Endodermal cell (in vitro differentiated cells): ENCODE results near the gene NPC1L1. TPM values are rescaled to one million over a fixed set of nuclear protein-coding genes. Genes with fewer than 3 reads are reported as not detected.

Source experiments
- DNase-seq: peaks from one replicate; pipeline ENCODE4 v3.0.0-alpha.2; 2017
- H3K27ac ChIP-seq: 2 replicates; pipeline ENCODE4 v1.5.1; 2013; ENCODE audit warnings: mild to moderate bottlenecking, low read depth, low read length, moderate library complexity
- H3K27me3 ChIP-seq: 2 replicates; pipeline ENCODE4 v1.6.1; 2013; ENCODE audit warnings: mild to moderate bottlenecking, low read length, moderate library complexity; ENCODE audit not compliant: insufficient read depth, control insufficient read depth, poor library complexity, severe bottlenecking
- H3K36me3 ChIP-seq: 2 replicates; pipeline ENCODE4 v1.7.0; 2013; ENCODE audit warnings: mild to moderate bottlenecking, low read length, moderate library complexity; ENCODE audit not compliant: control insufficient read depth, insufficient read depth
- H3K4me1 ChIP-seq: one replicate; pipeline ENCODE4 v1.7.0; 2013; ENCODE audit warnings: low read length; ENCODE audit not compliant: control insufficient read depth, insufficient read depth
- H3K4me3 ChIP-seq: 2 replicates; pipeline ENCODE4 v1.5.1; 2013; ENCODE audit warnings: mild to moderate bottlenecking, low read length, moderate library complexity
- H3K9ac ChIP-seq: 2 replicates; pipeline ENCODE4 v1.6.1; 2013; ENCODE audit warnings: mild to moderate bottlenecking, low read length, moderate library complexity; ENCODE audit not compliant: poor library complexity, severe bottlenecking; ENCODE audit errors: extremely low read depth
- H3K9me3 ChIP-seq: 2 replicates; pipeline ENCODE4 v1.6.1; 2013; ENCODE audit warnings: mild to moderate bottlenecking, low read length, moderate library complexity; ENCODE audit not compliant: control insufficient read depth
- H3K27ac Mint-ChIP-seq: 2 replicates; pipeline ENCODE4 v1.8.0; 2020; ENCODE audit warnings: mixed read lengths
- H3K27me3 Mint-ChIP-seq: 2 replicates; pipeline ENCODE4 v1.8.0; 2021; ENCODE audit warnings: mild to moderate bottlenecking, mixed read lengths; ENCODE audit not compliant: insufficient read depth
- H3K36me3 Mint-ChIP-seq: 2 replicates; pipeline ENCODE4 v1.8.0; 2020; ENCODE audit warnings: low read depth, mixed read lengths
- H3K4me1 Mint-ChIP-seq: 2 replicates; pipeline ENCODE4 v1.8.0; 2020; ENCODE audit warnings: mixed read lengths
- H3K4me3 Mint-ChIP-seq: 2 replicates; pipeline ENCODE4 v1.8.0; 2020; ENCODE audit warnings: mild to moderate bottlenecking, moderate library complexity, mixed read lengths
- H3K9me3 Mint-ChIP-seq: 2 replicates; pipeline ENCODE4 v1.8.0; 2020; ENCODE audit warnings: mild to moderate bottlenecking, mixed read lengths
- WGBS, 2 experiments: methylation state at CpG; one replicate each; pipeline versions ENCODE4 v1.1.5 to v1.1.7; 2013; ENCODE audit warnings: missing lambda C conversion rate in 2 of 2, mixed read lengths in 1 of 2; ENCODE audit not compliant: insufficient coverage in 1 of 2, insufficient read length in 1 of 2; 5-methylcytosine and 5-hydroxymethylcytosine counted together
- total RNA-seq, 2 donors: library from RNA; stranded (reverse); fragmentation: NEBNext Ultra II Directional in 1 of 2; extraction: Animal tissue kit (Norgen Biotek cat#: 25700) in 1 of 2; gene quantifications; 2 replicates in 1 of 2; 3 replicates in 1 of 2; pipeline ENCODE4 v1.2.1, GENCODE V29; 2021
- TF ChIP-seq, protein P1 (sequence below): fragments of 200-600 bp; sonication (generic); conservative IDR thresholded peaks from 2 replicates; pipeline ENCODE4 v1.5.0; 2021; ENCODE audit warnings: antibody characterized with exemption, mild to moderate bottlenecking

Gene NPC1L1
- total RNA-seq, 2 donors from 2014 or later, result 2.7 to 3.1 TPM

DNA sequence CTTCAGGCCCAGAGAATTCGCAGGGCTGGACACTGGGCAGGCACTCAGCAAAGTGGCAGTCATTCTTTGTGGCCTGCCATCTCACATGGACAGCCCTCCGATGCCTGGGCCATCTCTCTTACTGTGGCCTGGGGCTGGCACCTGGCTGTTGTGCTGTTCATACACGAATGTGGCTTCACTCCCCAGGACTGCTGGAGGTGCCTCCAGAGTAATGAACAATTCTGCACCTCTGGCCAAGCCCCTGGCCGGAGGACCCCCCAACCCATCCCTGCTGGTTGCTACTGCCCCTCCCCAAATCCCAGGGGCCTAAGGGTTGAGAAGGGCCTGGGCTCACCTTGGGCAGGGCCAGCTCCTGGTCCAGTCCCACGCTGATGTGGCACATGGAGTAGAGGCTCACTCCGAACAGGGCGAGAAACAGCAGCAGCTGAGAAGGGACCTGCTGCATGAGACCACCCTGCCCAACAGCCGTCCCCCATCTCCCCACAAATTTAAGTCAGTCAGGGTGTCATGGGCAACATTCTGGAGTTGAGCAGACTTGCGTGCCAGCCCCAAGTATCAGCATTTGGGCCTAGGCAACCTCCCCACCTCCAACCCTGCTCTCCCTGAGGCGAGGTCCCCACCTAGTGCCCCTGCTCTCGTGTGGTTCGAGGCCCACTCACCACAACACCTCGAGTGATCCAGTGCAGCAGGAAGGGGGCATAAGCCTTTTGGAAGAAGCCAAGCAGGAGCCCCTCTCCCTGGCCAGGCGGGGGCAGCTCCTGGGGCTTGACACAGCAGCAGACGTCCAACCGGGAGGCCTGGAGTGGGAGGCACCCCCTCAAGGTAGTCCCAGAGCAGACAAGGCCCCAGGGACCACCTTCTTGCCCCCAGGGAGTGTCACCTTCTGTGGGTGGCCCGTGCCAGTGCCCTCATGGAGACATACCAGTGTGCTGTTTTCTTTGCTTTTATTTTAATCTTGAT lies 9.4 kb downstream of the NPC1L1 start:
- no peak overlapping the region for H3K27ac ChIP-seq
- TF ChIP-seq, protein P1, sequence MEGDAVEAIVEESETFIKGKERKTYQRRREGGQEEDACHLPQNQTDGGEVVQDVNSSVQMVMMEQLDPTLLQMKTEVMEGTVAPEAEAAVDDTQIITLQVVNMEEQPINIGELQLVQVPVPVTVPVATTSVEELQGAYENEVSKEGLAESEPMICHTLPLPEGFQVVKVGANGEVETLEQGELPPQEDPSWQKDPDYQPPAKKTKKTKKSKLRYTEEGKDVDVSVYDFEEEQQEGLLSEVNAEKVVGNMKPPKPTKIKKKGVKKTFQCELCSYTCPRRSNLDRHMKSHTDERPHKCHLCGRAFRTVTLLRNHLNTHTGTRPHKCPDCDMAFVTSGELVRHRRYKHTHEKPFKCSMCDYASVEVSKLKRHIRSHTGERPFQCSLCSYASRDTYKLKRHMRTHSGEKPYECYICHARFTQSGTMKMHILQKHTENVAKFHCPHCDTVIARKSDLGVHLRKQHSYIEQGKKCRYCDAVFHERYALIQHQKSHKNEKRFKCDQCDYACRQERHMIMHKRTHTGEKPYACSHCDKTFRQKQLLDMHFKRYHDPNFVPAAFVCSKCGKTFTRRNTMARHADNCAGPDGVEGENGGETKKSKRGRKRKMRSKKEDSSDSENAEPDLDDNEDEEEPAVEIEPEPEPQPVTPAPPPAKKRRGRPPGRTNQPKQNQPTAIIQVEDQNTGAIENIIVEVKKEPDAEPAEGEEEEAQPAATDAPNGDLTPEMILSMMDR, result no peak
- Mint-ChIP-seq H3K27me3 (peaks cover 4% of the 10 kb centered on the region), H3K9me3 (peaks cover 8% of the 10 kb centered on the region), H3K36me3 (no peaks in the 10 kb centered on the region), H3K27ac (no peak overlapping the region), H3K4me1 (no peaks in the 10 kb centered on the region), H3K4me3 (no peak overlapping the region)
- no peaks in the 10 kb centered on the region for H3K27me3 ChIP-seq
- no peak overlapping the region for H3K9ac ChIP-seq
- 88 to 100% methylated on average over 6 to 17 of the region's 17 CpGs for WGBS, 2 experiments
- no peaks in the 10 kb centered on the region for H3K4me1 ChIP-seq
- no peak overlapping the region for H3K4me3 ChIP-seq
- H3K9me3 ChIP-seq, result no peaks in the 10 kb centered on the region
- no peaks in the 10 kb centered on the region for H3K36me3 ChIP-seq
- no peak for DNase-seq

DNA sequence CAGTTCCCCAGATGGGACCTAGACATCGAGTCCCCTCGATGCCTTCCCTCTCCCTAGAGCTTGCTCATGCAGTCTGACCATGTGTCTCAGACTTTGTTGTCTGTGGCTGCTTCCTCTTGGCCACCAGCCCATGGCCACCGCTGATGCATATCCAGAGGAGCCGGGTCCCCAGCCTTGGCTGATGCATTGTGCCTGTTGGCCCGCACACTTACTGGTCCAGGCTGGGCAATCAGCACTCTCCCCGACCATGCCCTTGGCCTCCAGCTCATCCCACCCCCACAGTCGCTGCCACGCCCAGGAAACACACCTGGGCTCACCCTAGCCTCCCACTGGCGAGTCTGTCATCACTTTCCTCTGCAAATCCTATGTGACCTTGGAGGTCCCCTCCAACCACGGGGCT lies 10.1 kb downstream of the NPC1L1 start:
- 92 to 95% methylated on average over 7 to 10 of the region's 10 CpGs for WGBS, 2 experiments
- H3K36me3 Mint-ChIP-seq, result no peaks in the 10 kb centered on the region
- Histone ChIP-seq H3K4me3 (no peak overlapping the region), H3K9ac (no peak overlapping the region), H3K4me1 (no peaks in the 10 kb centered on the region), H3K9me3 (no peaks in the 10 kb centered on the region), H3K27ac (no peak overlapping the region), H3K27me3 (no peaks in the 10 kb centered on the region), H3K36me3 (no peaks in the 10 kb centered on the region)
- H3K27me3 Mint-ChIP-seq, result peaks cover 4% of the 10 kb centered on the region
- H3K4me3 Mint-ChIP-seq, result no peak overlapping the region
- peaks cover 9% of the 10 kb centered on the region for H3K9me3 Mint-ChIP-seq
- H3K27ac Mint-ChIP-seq, result no peak overlapping the region
- no peak for DNase-seq
- TF ChIP-seq, protein P1, result no peak
- no peaks in the 10 kb centered on the region for H3K4me1 Mint-ChIP-seq

DNA sequence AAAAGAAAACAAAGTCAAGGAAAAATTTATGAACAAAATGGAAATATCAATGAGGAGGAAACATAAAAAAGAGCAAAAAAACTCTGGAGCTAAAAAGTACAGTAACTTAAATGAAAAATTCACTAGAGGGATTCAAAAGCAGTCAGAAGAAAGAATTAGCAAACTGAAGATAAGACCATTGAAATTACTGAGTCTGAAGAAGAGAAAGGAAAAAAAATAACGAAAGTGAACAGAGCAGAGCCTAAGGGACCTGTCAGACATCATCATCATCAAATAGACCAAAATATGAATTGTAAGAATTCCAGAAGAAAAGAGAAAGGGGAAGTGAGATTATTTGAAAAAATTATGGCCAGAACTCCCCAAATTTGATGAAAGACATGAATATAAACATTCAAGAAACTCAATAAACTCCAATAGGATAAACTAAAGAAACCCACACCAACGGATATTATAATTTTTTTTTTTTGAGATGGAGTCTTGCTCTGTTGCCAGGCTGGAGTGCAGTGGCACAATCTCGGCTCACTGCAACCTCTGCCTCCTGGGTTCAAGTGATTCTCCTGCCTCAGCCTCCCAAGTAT lies 16.2 kb downstream of the NPC1L1 start:
- H3K9me3 ChIP-seq, result peaks cover 6% of the 10 kb centered on the region
- H3K4me1 Mint-ChIP-seq, result no peaks in the 10 kb centered on the region
- H3K9me3 Mint-ChIP-seq, result peaks cover 27% of the 10 kb centered on the region
- no peaks in the 10 kb centered on the region for H3K36me3 ChIP-seq
- H3K4me3 ChIP-seq, result no peak overlapping the region
- no peaks in the 10 kb centered on the region for H3K4me1 ChIP-seq
- peaks cover 15% of the 10 kb centered on the region for H3K27me3 Mint-ChIP-seq
- no peak overlapping the region for H3K9ac ChIP-seq
- no peaks in the 10 kb centered on the region for H3K27me3 ChIP-seq
- TF ChIP-seq, protein P1, result no peak
- H3K4me3 Mint-ChIP-seq, result no peak overlapping the region
- DNase-seq, result no peak
- H3K36me3 Mint-ChIP-seq, result no peaks in the 10 kb centered on the region
- 66 to 73% methylated on average over 2 of the region's 3 CpGs for WGBS, 2 experiments
- H3K27ac ChIP-seq, result no peak overlapping the region
- no peak overlapping the region for H3K27ac Mint-ChIP-seq
